ENCODE results near the gene TMEM231. TPM values are rescaled to one million over a fixed set of nuclear protein-coding genes. Genes with fewer than 3 reads are reported as not detected.
A peak's percentile ranks its signal among the peaks of the same experiment; 100 is the strongest.
"Not testable (repeated sequence)": the region's sequence is repeated elsewhere in the genome, so short reads cannot be mapped to it uniquely, and the experiment has no call there.

Gene TMEM231
- polyA plus RNA-seq, 2 donors: 1.9 to 2.0 TPM

DNA sequence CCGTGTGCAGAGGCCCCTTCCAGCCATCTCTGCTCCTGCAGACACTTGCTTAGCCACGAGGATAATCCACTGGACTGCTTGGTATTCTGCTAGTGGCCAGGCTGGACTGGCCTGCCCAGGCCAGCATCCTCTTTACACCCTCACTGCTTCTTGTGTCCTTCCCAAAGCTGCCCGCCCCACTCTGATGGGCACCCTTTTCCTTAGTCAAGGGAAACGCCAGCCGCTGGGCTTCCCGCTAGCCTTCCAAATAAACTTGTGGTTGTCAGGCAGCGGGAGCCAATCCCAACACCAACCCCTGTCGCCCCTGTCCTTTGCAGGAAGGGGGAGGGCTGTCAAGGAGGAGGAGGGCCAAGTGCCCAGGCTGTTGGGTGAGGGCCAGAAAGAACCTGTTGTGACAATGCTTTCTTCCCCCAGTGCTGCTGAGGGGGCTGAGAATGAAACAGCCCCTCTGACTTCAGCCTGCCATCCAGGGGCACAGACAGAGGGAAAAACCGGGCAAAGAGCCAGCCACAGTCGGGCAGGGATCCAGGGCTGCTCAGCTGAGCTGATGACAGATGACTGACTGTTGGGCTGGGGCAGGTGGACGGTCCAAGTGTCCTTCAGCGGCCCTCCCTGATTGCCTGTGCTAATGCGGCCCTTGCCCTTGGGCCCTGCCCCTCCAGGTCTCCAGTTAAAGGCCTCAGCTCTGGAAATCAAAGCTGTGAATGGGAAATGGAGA is 57.3 kb downstream of the TMEM231 start:
- H3K36me3 ChIP-seq (ENCODE audit: control insufficient read depth in 2 of 2, insufficient read depth in 2 of 2, low read length in 1 of 2); H3K27me3 ChIP-seq (ENCODE audit: control insufficient read depth in 1 of 2, insufficient read depth in 2 of 2, low read length in 2 of 2); H3K4me3 ChIP-seq (ENCODE audit: low read depth in 1 of 2, low read length in 2 of 2); H3K4me1 ChIP-seq (ENCODE audit: control insufficient read depth in 2 of 2, insufficient read depth in 2 of 2, low read length in 1 of 2); H3K27ac ChIP-seq (ENCODE audit: low read depth in 2 of 2, low read length in 1 of 2); H3K9me3 ChIP-seq (ENCODE audit: control insufficient read depth in 2 of 2, insufficient read depth in 1 of 2, low read depth in 1 of 2, low read length in 1 of 2): not testable (repeated sequence)
- 25 to 49% methylated on average over 10 to 11 of the region's 13 CpGs for WGBS, 2 donors

DNA sequence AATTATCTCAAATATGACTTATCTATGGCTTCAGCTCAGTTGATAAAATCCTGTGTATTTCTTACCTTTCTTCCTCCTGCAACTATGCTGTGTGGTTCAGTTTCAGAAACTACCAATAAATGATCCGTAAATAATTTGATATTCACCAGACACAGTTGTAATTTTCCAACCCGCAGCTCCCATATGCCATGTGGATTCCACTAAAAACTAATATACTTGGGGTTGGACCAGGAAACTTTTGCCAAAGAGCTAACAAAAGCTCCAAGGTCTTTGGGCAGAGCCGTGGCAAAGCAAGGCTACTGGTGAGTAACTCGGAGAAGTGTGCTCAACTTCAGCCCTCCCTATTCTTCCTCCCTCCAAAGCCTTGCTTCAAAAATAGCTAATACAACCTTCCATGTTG is 58.5 kb downstream of the TMEM231 start:
- no peak overlapping the region for H3K4me3 ChIP-seq (ENCODE audit: low read depth in 1 of 2, low read length in 2 of 2)
- no peak overlapping the region for H3K27ac ChIP-seq (ENCODE audit: low read depth in 2 of 2, low read length in 1 of 2)
- no peaks in the 10 kb centered on the region for H3K36me3 ChIP-seq (ENCODE audit: control insufficient read depth in 2 of 2, insufficient read depth in 2 of 2, low read length in 1 of 2)
- 56 to 69% methylated on average over 4 of the region's 4 CpGs for WGBS, 2 donors
- peaks cover 0 to 5% of the 10 kb centered on the region in 2 donors for H3K4me1 ChIP-seq (ENCODE audit: control insufficient read depth in 2 of 2, insufficient read depth in 2 of 2, low read length in 1 of 2)
- no peaks in the 10 kb centered on the region for H3K27me3 ChIP-seq (ENCODE audit: control insufficient read depth in 1 of 2, insufficient read depth in 2 of 2, low read length in 2 of 2)
- H3K9me3 ChIP-seq (ENCODE audit: control insufficient read depth in 2 of 2, insufficient read depth in 1 of 2, low read depth in 1 of 2, low read length in 1 of 2): no peaks in the 10 kb centered on the region

GRCh38 chr16:75495076-75495674 is 60.9 kb downstream of the TMEM231 start, which contains the start of gene CHST6:
CHST6 (minus strand) TSS chr16:75495441; CDS start chr16:75479828, 15,613 bp downstream.
- peak within 1 kb of the TSS; percentile 32 to 38 for H3K4me3 ChIP-seq (ENCODE audit: low read depth in 1 of 2, low read length in 2 of 2)
- peaks cover 0 to 5% of the 10 kb centered on the region in 2 donors for H3K4me1 ChIP-seq (ENCODE audit: control insufficient read depth in 2 of 2, insufficient read depth in 2 of 2, low read length in 1 of 2)
- no peaks in the 10 kb centered on the region for H3K27me3 ChIP-seq (ENCODE audit: control insufficient read depth in 1 of 2, insufficient read depth in 2 of 2, low read length in 2 of 2)
- H3K9me3 ChIP-seq (ENCODE audit: control insufficient read depth in 2 of 2, insufficient read depth in 1 of 2, low read depth in 1 of 2, low read length in 1 of 2): no peaks in the 10 kb centered on the region
- H3K36me3 ChIP-seq (ENCODE audit: control insufficient read depth in 2 of 2, insufficient read depth in 2 of 2, low read length in 1 of 2): no peaks in the 10 kb centered on the region
- no peak within 1 kb of the TSS for H3K27ac ChIP-seq (ENCODE audit: low read depth in 2 of 2, low read length in 1 of 2)
- WGBS, 2 donors: 3 to 4% methylated on average over 28 to 43 of the region's 43 CpGs

- H3K27me3 ChIP-seq (ENCODE audit: control insufficient read depth in 1 of 2, insufficient read depth in 2 of 2, low read length in 2 of 2): no peaks in the 10 kb centered on the region
- no peak overlapping the region for H3K27ac ChIP-seq (ENCODE audit: low read depth in 2 of 2, low read length in 1 of 2)
- peak overlapping the region; percentile 32 to 38 for H3K4me3 ChIP-seq (ENCODE audit: low read depth in 1 of 2, low read length in 2 of 2)
- H3K9me3 ChIP-seq (ENCODE audit: control insufficient read depth in 2 of 2, insufficient read depth in 1 of 2, low read depth in 1 of 2, low read length in 1 of 2): no peaks in the 10 kb centered on the region
- 7 to 8% methylated on average over 26 of the region's 26 CpGs for WGBS, 2 donors
- no peaks in the 10 kb centered on the region for H3K36me3 ChIP-seq (ENCODE audit: control insufficient read depth in 2 of 2, insufficient read depth in 2 of 2, low read length in 1 of 2)
- peaks cover 0 to 5% of the 10 kb centered on the region in 2 donors for H3K4me1 ChIP-seq (ENCODE audit: control insufficient read depth in 2 of 2, insufficient read depth in 2 of 2, low read length in 1 of 2)
Observed at GRCh38 chr16:75494661-75495075, 61.4 kb downstream of the TMEM231 start.

- Histone ChIP-seq H3K36me3 (ENCODE audit: control insufficient read depth in 2 of 2, insufficient read depth in 2 of 2, low read length in 1 of 2) (no peaks in the 10 kb centered on the region), H3K27ac (ENCODE audit: low read depth in 2 of 2, low read length in 1 of 2) (no peak overlapping the region), H3K27me3 (ENCODE audit: control insufficient read depth in 1 of 2, insufficient read depth in 2 of 2, low read length in 2 of 2) (no peaks in the 10 kb centered on the region), H3K9me3 (ENCODE audit: control insufficient read depth in 2 of 2, insufficient read depth in 1 of 2, low read depth in 1 of 2, low read length in 1 of 2) (no peaks in the 10 kb centered on the region), H3K4me3 (ENCODE audit: low read depth in 1 of 2, low read length in 2 of 2) (no peak overlapping the region), H3K4me1 (ENCODE audit: control insufficient read depth in 2 of 2, insufficient read depth in 2 of 2, low read length in 1 of 2) (peaks cover 0 to 5% of the 10 kb centered on the region in 2 donors)
- WGBS, 2 donors: 58 to 62% methylated on average over 5 of the region's 5 CpGs
Observed at GRCh38 chr16:75494184-75494583, 61.9 kb downstream of the TMEM231 start.

GRCh38 chr16:75491876-75492275 is 64.2 kb downstream of the TMEM231 start:
- H3K36me3 ChIP-seq (ENCODE audit: control insufficient read depth in 2 of 2, insufficient read depth in 2 of 2, low read length in 1 of 2): no peaks in the 10 kb centered on the region
- 85 to 100% methylated on average over 1 of the region's 1 CpG for WGBS, 2 donors
- no peaks in the 10 kb centered on the region for H3K9me3 ChIP-seq (ENCODE audit: control insufficient read depth in 2 of 2, insufficient read depth in 1 of 2, low read depth in 1 of 2, low read length in 1 of 2)
- no peak overlapping the region for H3K4me3 ChIP-seq (ENCODE audit: low read depth in 1 of 2, low read length in 2 of 2)
- no peaks in the 10 kb centered on the region for H3K27me3 ChIP-seq (ENCODE audit: control insufficient read depth in 1 of 2, insufficient read depth in 2 of 2, low read length in 2 of 2)
- H3K4me1 ChIP-seq (ENCODE audit: control insufficient read depth in 2 of 2, insufficient read depth in 2 of 2, low read length in 1 of 2): peaks cover 0 to 5% of the 10 kb centered on the region in 2 donors
- H3K27ac ChIP-seq (ENCODE audit: low read depth in 2 of 2, low read length in 1 of 2): no peak overlapping the region

- Histone ChIP-seq H3K27ac (ENCODE audit: low read depth in 2 of 2, low read length in 1 of 2) (no peak overlapping the region), H3K9me3 (ENCODE audit: control insufficient read depth in 2 of 2, insufficient read depth in 1 of 2, low read depth in 1 of 2, low read length in 1 of 2) (no peaks in the 10 kb centered on the region), H3K27me3 (ENCODE audit: control insufficient read depth in 1 of 2, insufficient read depth in 2 of 2, low read length in 2 of 2) (no peaks in the 10 kb centered on the region), H3K4me3 (ENCODE audit: low read depth in 1 of 2, low read length in 2 of 2) (no peak overlapping the region), H3K36me3 (ENCODE audit: control insufficient read depth in 2 of 2, insufficient read depth in 2 of 2, low read length in 1 of 2) (no peaks in the 10 kb centered on the region), H3K4me1 (ENCODE audit: control insufficient read depth in 2 of 2, insufficient read depth in 2 of 2, low read length in 1 of 2) (peaks cover 0 to 11% of the 10 kb centered on the region in 2 donors)
- 92 to 93% methylated on average over 2 of the region's 2 CpGs for WGBS, 2 donors
Observed at GRCh38 chr16:75488322-75488721, 67.7 kb downstream of the TMEM231 start.

Other genes with a start within 250 kb of the TMEM231 start
- gene CFDP1, start 122.7 kb downstream of the TMEM231 start, polyA plus RNA-seq: 10 to 100 TPM; 34.9 to 37.1 TPM
- 1 to 10 TPM; 5.0 to 5.2 TPM for gene TMEM170A, start 91.6 kb downstream of the TMEM231 start, polyA plus RNA-seq
- gene CHST6, start 60.8 kb downstream of the TMEM231 start, polyA plus RNA-seq: 1 to 10 TPM in 1 of 2 donors, under 1 TPM in 1; 0.39 to 2.0 TPM
- under 1 TPM; 0.10 to 0.13 TPM for gene CHST5, start 20.1 kb downstream of the TMEM231 start, polyA plus RNA-seq
- 10 to 100 TPM; 83.1 to 96.6 TPM for gene GABARAPL2, start 10.1 kb upstream of the TMEM231 start, polyA plus RNA-seq
- gene ADAT1, start 67.0 kb upstream of the TMEM231 start, polyA plus RNA-seq: 1 to 10 TPM; 8.4 to 10.0 TPM
- gene KARS1, start 91.4 kb upstream of the TMEM231 start, polyA plus RNA-seq: 10 to 100 TPM; 49.6 to 88.5 TPM
- gene TERF2IP, start 91.5 kb upstream of the TMEM231 start, polyA plus RNA-seq: 10 to 100 TPM; 23.1 to 27.6 TPM
- gene CPHXL2, start 120.8 kb upstream of the TMEM231 start, polyA plus RNA-seq: not detected
- gene DUXB, start 145.2 kb upstream of the TMEM231 start, polyA plus RNA-seq: not detected
- not detected for gene CPHXL, start 170.2 kb upstream of the TMEM231 start, polyA plus RNA-seq

Measured in esophagus (tissue), 2 donors.